Calu3 (cell line): ENCODE results near the gene FAM174B. TPM values are rescaled to one million over a fixed set of nuclear protein-coding genes. Genes with fewer than 3 reads are reported as not detected.

Experiments
- BruUV-seq: library from RNA; stranded (reverse); fragments of 400-500 nt; replicated peaks from 2 replicates; lab custom pipeline; 2021; lab: Mats Ljungman, UMichigan
- CTCF ChIA-PET: fragments of 300-600 bp; sonication (Branson Sonifier 250); formaldehyde crosslinking; loops from one replicate; lab custom pipeline; 2022; ENCODE audit warnings: antibody characterized with exemption; lab: Charles Lee
- DNase-seq: peaks from one replicate; pipeline ENCODE4 v3.0.0; 2022
- H3K27ac Mint-ChIP-seq: one replicate; pipeline ENCODE4 v1.8.0; 2022; ENCODE audit warnings: mixed read lengths; ENCODE audit not compliant: unreplicated experiment
- H3K27me3 Mint-ChIP-seq: one replicate; pipeline ENCODE4 v1.8.0; 2022; ENCODE audit warnings: mixed read lengths; ENCODE audit not compliant: unreplicated experiment
- H3K36me3 Mint-ChIP-seq: one replicate; pipeline ENCODE4 v1.8.0; 2022; ENCODE audit warnings: mild to moderate bottlenecking, moderate library complexity, mixed read lengths; ENCODE audit not compliant: insufficient read depth, unreplicated experiment
- H3K4me1 Mint-ChIP-seq: one replicate; pipeline ENCODE4 v1.8.0; 2022; ENCODE audit warnings: mild to moderate bottlenecking, low read depth, mixed read lengths; ENCODE audit not compliant: unreplicated experiment
- H3K4me3 Mint-ChIP-seq: one replicate; pipeline ENCODE4 v1.8.0; 2022; ENCODE audit warnings: mild to moderate bottlenecking, low read depth, moderate library complexity, mixed read lengths; ENCODE audit not compliant: unreplicated experiment
- H3K9me3 Mint-ChIP-seq: one replicate; pipeline ENCODE4 v1.8.0; 2022; ENCODE audit warnings: low read depth, mixed read lengths; ENCODE audit not compliant: unreplicated experiment
- intact Hi-C: fragments of 100-400 bp; cut with micrococcal nuclease; formaldehyde crosslinking; loops from one replicate; pipeline ENCODE4 v1.10.0; 2022; ENCODE audit not compliant: unreplicated experiment
- total RNA-seq: library from RNA; stranded (reverse); gene quantifications from 2 replicates; pipeline ENCODE4 v1.2.3, GENCODE V29; 2022
- TF ChIP-seq, protein P1 (sequence below): fragments of 200-600 bp; IDR thresholded peaks from one replicate; pipeline ENCODE4 v1.8.0; 2022; ENCODE audit warnings: antibody characterized with exemption; ENCODE audit not compliant: unreplicated experiment

FAM174B gene
- total RNA-seq, 1 experiment from 2014 or later, result 12.4 TPM

- no TSS peak for BruUV-seq
- H3K27me3 Mint-ChIP-seq, result peaks cover 96% of the 10 kb centered on the region
- intact Hi-C loops, result no loop called here
- H3K36me3 Mint-ChIP-seq, result no peaks in the 10 kb centered on the region
- no peak for DNase-seq
- no peaks in the 10 kb centered on the region for H3K4me1 Mint-ChIP-seq
- CTCF ChIA-PET, result no interaction called here
- H3K4me3 Mint-ChIP-seq, result no peak overlapping the region
- no peak overlapping the region for H3K27ac Mint-ChIP-seq
- TF ChIP-seq, protein P1, sequence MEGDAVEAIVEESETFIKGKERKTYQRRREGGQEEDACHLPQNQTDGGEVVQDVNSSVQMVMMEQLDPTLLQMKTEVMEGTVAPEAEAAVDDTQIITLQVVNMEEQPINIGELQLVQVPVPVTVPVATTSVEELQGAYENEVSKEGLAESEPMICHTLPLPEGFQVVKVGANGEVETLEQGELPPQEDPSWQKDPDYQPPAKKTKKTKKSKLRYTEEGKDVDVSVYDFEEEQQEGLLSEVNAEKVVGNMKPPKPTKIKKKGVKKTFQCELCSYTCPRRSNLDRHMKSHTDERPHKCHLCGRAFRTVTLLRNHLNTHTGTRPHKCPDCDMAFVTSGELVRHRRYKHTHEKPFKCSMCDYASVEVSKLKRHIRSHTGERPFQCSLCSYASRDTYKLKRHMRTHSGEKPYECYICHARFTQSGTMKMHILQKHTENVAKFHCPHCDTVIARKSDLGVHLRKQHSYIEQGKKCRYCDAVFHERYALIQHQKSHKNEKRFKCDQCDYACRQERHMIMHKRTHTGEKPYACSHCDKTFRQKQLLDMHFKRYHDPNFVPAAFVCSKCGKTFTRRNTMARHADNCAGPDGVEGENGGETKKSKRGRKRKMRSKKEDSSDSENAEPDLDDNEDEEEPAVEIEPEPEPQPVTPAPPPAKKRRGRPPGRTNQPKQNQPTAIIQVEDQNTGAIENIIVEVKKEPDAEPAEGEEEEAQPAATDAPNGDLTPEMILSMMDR, result no peak
- H3K9me3 Mint-ChIP-seq, result no peaks in the 10 kb centered on the region
These were observed 73.4 kb downstream of the FAM174B start for GRCh38 chr15:92582206-92582605.

DNA sequence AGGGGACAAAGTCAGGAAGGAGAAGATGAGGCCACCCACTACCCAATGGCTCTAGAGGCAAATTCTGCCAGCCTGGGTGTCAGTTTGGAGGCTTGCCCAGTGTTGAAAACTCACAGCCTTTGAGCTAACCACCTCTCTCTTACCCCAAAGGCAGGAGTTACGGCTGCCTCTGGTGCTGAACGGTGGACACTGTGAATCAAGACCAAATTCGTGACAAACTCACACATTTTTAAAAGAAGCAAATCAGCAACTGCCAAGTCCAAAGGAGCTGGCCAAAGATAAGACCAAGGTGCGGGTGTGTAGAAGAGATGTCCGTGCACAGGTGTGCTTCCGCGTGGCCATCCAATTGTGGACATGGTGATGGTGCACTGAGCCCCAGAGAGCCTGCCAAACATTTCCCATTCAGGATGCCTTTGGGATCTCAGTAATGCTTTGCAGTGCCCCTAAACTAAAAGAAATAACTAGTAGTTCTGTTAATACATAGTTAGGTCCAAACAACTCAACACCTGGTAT, 74.6 kb downstream of the FAM174B start:
- Mint-ChIP-seq H3K27me3 (peaks cover 96% of the 10 kb centered on the region), H3K4me3 (no peak overlapping the region), H3K27ac (no peak overlapping the region), H3K4me1 (no peaks in the 10 kb centered on the region), H3K36me3 (no peaks in the 10 kb centered on the region), H3K9me3 (no peaks in the 10 kb centered on the region)
- TF ChIP-seq, protein P1, result no peak
- no TSS peak for BruUV-seq
- intact Hi-C loops, result no loop called here
- CTCF ChIA-PET, result no interaction called here
- no peak for DNase-seq

GRCh38 chr15:92580521-92580920, 75.1 kb downstream of the FAM174B start:
- Mint-ChIP-seq H3K9me3 (no peaks in the 10 kb centered on the region), H3K4me3 (no peak overlapping the region), H3K36me3 (no peaks in the 10 kb centered on the region), H3K27ac (no peak overlapping the region), H3K27me3 (peaks cover 96% of the 10 kb centered on the region), H3K4me1 (no peaks in the 10 kb centered on the region)
- TF ChIP-seq, protein P1, result no peak
- no TSS peak for BruUV-seq
- CTCF ChIA-PET, result no interaction called here
- intact Hi-C loops, result no loop called here
- DNase-seq, result no peak

GRCh38 chr15:92579931-92580470, 75.6 kb downstream of the FAM174B start:
- Mint-ChIP-seq H3K27ac (no peak overlapping the region), H3K27me3 (peaks cover 96% of the 10 kb centered on the region), H3K36me3 (no peaks in the 10 kb centered on the region), H3K4me1 (no peaks in the 10 kb centered on the region), H3K9me3 (no peaks in the 10 kb centered on the region), H3K4me3 (no peak overlapping the region)
- BruUV-seq, result no TSS peak
- CTCF ChIA-PET, result no interaction called here
- TF ChIP-seq, protein P1, result no peak
- intact Hi-C loops, result no loop called here
- no peak for DNase-seq
